C4-2B (cell line): ENCODE results near the gene ECSCR.

ENCODE experiments used
- CTCF ChIP-seq: fragments of 450-650 bp; conservative IDR thresholded peaks from 2 replicates; pipeline ENCODE4 v1.5.1; 2017; ENCODE audit warnings: mild to moderate bottlenecking
- ZFX ChIP-seq: fragments of 450-650 bp; IDR thresholded peaks from 2 replicates; pipeline ENCODE4 v1.6.1; 2017

GRCh38 chr5:139461176-139461575 lies 1.4 kb downstream of the ECSCR start:
- TF ChIP-seq CTCF (no peak), ZFX (no peak)
